ENCODE data around the gene TOGARAM1. TPM values are rescaled to one million over a fixed set of nuclear protein-coding genes. Genes with fewer than 3 reads are reported as not detected.

Gene TOGARAM1, protein sequence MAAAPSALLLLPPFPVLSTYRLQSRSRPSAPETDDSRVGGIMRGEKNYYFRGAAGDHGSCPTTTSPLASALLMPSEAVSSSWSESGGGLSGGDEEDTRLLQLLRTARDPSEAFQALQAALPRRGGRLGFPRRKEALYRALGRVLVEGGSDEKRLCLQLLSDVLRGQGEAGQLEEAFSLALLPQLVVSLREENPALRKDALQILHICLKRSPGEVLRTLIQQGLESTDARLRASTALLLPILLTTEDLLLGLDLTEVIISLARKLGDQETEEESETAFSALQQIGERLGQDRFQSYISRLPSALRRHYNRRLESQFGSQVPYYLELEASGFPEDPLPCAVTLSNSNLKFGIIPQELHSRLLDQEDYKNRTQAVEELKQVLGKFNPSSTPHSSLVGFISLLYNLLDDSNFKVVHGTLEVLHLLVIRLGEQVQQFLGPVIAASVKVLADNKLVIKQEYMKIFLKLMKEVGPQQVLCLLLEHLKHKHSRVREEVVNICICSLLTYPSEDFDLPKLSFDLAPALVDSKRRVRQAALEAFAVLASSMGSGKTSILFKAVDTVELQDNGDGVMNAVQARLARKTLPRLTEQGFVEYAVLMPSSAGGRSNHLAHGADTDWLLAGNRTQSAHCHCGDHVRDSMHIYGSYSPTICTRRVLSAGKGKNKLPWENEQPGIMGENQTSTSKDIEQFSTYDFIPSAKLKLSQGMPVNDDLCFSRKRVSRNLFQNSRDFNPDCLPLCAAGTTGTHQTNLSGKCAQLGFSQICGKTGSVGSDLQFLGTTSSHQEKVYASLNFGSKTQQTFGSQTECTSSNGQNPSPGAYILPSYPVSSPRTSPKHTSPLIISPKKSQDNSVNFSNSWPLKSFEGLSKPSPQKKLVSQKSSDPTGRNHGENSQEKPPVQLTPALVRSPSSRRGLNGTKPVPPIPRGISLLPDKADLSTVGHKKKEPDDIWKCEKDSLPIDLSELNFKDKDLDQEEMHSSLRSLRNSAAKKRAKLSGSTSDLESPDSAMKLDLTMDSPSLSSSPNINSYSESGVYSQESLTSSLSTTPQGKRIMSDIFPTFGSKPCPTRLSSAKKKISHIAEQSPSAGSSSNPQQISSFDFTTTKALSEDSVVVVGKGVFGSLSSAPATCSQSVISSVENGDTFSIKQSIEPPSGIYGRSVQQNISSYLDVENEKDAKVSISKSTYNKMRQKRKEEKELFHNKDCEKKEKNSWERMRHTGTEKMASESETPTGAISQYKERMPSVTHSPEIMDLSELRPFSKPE (N-terminal part only)
- total RNA-seq = 1 to 10 TPM; 6.8 to 7.1 TPM

DNA sequence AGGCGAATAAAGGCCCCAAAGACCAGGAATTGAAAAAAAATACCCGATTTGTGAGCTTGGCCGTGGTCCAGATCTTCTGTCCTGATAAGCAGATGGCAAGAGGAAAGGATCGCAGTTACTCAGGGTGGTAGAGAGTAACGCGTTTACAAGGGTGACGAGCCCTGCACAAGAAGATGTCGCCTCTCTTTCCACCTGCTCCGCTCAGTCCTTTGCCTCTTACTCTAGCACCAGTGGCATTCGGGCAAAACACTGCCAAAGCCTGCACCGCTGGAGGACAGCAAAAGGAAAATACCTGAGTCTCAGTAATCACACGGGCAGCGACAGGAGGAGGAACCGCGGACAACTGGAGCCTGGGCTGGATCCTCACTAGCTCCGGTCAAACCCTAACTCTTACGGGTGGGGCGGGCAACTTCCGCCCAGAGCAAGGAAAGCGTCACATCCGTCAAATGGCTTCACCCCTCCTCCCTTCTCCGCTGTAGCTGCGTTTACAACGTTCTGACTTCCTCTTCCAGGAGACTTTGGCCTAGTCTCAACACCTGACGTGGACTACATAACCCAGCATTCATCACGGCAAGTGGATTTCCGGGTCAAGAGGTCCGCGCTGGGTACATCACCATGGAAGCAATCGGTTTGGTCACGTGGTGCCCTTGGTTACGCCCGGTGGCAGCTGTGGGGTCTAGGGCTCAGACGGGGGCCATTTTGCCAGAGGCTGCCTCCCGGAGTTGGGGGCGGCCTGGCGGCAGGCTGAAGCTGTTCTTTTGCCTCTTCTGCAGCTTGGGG, at the start of gene TOGARAM1, which contains the start of gene KLHL28:
TOGARAM1 (plus strand) TSS at position 637 of the 780 bp plus-strand sequence. CDS start 232 bp downstream, outside the sequence.
KLHL28 (minus strand) TSS at position 394 of the 780 bp plus-strand sequence. CDS start 16,019 bp downstream, outside the sequence.

GRCh38 chr14:45083976-45084722, 122.2 kb downstream of the TOGARAM1 start, which contains the start of gene PRPF39:
Gene PRPF39, plus strand, starts transcription at chr14:45084116. Its CDS starts 11,124 bp downstream, at chr14:45095240.

Other genes starting within 250 kb of the TOGARAM1 start
- gene KLHL28, start 243 bp upstream of the TOGARAM1 start, total RNA-seq = 10 to 100 TPM; 17.8 to 18.5 TPM
- 10 to 100 TPM; 39.2 to 39.6 TPM for gene PRPF39, start 121.9 kb downstream of the TOGARAM1 start, total RNA-seq
- gene FKBP3, start 172.3 kb downstream of the TOGARAM1 start, total RNA-seq = 10 to 100 TPM; 53.7 to 55.4 TPM
- gene FANCM, start 173.7 kb downstream of the TOGARAM1 start, total RNA-seq = 10 to 100 TPM; 11.2 to 11.5 TPM

Data from activated naive CD4-positive, alpha-beta T cell treated with anti-CD3 and anti-CD28 coated beads, Interleukin-2, amount 10 ng/mL, durations not matched to agents 5 hours and 36 hours (primary cell).